GM15510 (cell line): ENCODE measurements around the gene CASP12.

Source experiments
- POLR2A ChIP-seq: IDR thresholded peaks from 3 replicates; pipeline ENCODE4 v1.6.1; 2011; ENCODE audit warnings: borderline replicate concordance; ENCODE audit not compliant: insufficient read length; ENCODE audit errors: extremely low read depth

CASP12 gene

DNA sequence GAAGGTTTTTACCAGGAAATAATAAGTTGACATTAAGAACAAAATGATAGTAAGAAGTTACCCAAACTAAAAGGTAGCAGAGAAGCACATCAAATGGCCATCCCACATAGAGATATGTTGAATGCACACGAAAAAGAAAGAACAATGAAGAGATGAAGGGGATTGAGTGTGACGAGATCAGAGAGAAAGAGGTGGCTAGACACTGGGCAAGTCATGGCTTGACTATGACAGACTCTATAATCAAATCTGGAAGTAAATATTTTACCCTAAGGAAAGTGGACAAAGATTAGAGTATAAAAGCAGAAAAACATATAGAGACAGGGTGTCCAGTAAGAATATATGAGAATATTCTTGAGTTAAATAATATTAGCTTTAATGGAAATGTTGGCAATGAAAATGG is 31.4 kb downstream of the CASP12 start:
- no peak for TF ChIP-seq POLR2A

DNA sequence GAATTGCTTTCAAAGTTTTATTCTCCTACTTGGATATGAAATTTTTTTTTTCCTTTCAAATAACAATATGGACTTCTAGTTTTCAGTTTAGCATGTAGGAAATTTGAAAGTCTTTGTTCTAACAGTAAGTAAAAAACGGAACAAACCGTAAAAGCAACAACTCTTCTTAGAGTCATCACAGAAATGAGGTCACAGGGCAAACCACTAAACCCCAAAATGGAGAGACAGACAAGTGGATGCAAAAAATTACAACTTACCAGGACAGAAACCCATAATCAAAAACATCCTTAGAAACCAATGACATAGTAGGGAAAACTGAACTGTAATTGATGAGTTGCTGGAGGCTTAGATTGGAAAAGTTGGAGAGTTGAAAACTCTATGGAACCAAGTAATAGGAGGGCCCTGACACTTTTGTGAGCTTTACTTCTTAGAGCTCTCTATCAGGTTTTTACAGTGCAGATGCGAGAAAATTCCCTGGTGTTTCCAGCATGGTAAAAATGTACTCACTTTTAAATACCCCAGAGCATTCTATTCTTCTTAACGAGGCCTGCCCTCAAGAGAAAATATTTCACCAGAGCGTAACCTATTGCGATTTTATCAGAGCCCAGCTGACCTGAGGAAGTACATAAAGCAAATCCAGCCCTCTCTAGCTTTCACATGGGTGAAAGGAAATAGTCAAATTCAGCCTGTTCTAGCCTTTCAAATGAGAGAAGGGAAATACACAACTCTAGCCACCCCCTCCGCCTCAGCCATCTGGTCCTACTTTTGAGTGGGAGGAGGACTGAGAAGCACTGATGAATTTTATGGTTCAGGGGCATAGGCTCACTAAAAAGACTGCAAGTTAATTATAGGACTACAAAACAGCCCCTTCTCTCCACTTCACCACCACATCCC is 39.1 kb downstream of the CASP12 start:
- no peak for TF ChIP-seq POLR2A

DNA sequence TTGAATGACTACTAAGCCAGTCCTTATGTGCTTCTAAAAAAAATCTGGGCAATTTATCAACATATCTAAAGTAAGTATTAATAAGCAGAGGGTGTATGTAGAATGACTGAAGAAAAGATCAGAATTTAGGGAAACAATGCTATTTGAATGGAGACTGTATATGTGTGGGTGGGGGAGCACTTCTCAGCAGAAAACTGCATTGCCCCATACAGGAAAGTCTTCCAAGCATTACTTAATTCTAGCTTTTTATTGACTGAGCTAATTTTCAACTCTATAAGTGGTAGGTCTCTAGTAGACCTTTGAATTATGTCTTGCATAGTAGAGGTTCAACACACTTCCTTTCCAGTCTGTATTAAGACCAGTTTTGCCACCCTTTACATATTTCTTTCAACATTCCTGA is 41.7 kb downstream of the CASP12 start:
- TF ChIP-seq POLR2A: no peak

DNA sequence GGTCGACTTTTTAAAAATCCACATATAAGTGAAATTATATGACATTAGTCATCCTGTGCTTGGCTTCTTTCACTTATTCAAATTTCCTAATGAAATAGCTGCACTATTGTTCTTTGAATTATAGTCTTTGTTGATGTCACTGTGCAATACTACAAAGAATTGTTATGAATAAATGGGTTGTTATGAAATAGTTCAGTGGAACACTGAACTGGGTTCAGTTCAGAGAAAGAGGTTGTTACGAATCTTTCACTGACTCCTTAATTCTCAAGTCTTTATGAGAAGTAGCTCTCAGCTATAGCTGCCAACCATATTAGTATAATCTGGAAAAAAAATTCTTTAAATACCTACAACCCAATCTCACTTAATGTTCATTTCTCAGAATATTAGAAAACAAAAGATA is 42.3 kb downstream of the CASP12 start:
- no peak for TF ChIP-seq POLR2A

DNA sequence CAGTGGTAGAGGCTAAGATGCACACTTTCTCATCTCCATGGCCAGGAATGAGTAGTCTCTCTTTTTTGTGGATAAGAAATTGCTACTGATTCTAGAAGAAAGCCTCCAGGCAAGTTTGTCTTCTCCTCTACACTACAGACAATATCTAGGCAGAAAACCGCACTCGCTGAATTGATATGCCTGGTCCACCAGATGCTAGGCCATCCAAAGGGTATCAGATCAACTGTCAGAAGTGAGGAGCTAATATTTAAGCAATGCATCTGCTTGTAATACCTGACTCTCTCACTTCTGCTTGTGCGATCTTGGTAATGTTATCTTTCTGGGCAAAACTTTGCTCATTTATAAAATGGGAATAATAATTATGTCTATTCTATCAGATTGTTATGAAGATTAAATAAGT is 45.0 kb downstream of the CASP12 start:
- no peak for TF ChIP-seq POLR2A

DNA sequence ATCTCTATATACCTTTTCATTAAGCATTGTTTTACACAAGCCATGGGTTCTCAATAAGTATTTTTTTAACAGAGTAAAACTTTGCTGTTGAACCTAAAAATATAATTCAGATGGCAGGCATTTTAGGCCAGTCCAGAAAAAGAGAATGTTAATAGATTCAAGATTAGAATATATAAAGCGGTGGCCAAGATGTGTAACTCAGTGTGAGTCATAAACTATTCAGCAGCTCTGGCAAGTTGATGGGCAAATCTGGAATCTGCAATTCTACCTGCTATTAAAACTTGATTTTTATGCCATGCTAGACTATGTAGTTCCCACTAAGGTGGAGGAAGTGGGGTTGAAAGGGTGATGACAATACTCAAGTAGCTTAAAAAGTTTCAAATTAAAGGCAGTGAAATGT is 45.4 kb downstream of the CASP12 start:
- no peak for TF ChIP-seq POLR2A

DNA sequence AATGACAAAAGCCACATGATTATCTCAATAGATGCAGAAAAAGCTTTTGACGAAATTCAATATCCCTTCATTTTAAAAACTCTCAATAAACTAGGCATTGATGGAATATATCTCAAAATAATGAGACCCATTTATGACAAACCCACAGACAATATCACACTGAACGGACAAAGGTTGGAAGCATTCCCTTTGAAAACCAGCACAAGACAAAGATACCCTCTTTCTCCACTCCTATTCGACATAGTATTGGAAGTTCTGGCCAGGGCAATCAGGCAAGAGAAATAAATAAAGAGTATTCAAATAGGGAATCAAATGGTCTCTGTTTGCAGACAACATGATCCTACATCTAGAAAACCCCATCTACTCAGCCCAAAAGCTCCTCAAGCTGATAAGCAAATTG is 52.0 kb downstream of the CASP12 start:
- TF ChIP-seq POLR2A: no peak

DNA sequence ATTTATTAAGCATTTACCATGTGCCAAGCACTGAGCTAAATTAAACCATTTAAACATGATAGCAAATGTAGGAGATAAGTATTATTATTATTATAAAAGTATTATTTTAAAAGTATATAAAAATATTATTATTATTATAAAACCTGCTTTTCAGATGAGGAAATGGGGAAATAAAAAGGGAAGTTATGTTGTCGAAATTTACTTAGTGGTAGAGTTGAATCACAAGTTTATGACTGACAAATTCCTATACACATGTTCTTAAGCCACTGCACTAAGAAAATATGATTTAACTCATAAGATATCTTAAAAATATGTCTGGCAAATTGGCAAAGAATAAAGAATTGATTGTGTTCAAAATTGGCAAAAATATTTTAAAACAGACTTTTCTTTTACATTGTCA is 53.8 kb downstream of the CASP12 start:
- TF ChIP-seq POLR2A: no peak

DNA sequence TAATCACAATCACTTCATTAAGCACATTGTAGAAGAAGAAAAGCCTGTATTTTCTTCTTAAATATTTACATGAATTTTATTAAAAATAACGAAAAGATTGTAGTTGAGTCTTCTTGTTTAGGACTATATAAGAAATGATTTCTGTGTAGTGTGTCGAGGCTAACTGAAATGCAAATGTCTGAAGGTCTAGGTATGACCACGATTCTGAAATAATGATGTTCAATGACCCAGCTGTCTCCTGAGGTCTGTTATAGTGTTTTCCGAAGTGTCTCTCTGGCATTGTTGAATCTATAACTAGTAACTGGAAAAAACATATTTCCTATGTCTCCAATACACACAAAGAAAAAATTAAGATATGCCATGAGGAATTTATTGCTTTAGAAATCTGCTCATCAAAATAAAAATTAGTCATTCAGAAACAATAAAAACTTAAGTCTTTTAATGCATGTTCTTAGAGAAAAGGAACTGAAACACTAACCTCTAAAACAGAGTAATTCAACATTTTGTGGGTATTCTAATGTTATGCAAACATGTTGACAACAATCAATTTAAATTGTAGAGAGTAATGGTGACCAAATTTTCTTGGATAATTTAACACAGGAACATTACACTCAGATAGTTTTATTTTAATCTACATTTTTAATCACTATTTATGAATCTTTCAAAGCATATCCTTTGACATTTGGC is 55.0 kb downstream of the CASP12 start:
- no peak for TF ChIP-seq POLR2A

DNA sequence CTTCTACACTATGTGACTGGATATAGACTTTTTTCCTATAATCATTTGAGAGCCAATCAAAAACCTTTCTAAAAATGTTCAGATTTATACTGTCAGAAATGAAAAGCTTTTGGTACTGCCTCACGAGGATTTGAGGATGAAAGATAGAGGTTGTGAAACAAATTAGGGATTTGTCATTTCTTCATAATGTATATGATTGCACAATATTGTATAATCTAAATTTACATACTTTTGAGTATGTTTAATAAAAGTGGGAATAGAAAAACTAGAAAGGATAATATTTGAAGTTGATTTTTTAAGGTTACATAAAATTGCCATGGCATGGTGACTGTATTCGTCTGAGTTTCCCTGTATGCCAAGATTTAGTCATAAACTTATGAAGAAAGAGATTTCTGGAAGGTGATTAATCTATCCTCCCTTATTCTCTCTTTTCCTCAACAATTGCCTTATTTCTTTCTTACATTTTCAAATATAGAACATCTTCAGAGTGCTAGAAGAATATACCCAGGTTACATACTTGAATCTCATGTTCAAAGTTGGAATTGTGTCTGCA is 56.2 kb downstream of the CASP12 start:
- no peak for TF ChIP-seq POLR2A

DNA sequence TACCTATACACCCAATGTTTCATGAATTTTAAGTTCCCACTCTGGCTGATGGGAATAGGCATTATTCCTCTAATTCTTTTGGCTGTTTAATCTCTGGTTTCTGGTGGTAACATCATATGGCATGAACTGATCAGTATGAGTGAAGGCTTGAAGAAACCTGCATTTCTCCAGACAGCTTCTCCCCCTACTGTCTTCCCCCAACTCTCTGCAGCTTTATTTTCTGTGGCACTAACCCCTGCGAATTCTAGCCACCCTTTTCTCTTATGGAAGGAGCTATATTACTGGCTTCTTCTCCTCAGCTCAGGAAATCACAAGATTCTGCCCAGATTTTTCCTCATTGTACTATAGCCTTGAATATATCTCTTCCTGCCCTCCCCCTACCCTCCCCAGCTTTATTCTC is 57.1 kb downstream of the CASP12 start:
- no peak for TF ChIP-seq POLR2A

DNA sequence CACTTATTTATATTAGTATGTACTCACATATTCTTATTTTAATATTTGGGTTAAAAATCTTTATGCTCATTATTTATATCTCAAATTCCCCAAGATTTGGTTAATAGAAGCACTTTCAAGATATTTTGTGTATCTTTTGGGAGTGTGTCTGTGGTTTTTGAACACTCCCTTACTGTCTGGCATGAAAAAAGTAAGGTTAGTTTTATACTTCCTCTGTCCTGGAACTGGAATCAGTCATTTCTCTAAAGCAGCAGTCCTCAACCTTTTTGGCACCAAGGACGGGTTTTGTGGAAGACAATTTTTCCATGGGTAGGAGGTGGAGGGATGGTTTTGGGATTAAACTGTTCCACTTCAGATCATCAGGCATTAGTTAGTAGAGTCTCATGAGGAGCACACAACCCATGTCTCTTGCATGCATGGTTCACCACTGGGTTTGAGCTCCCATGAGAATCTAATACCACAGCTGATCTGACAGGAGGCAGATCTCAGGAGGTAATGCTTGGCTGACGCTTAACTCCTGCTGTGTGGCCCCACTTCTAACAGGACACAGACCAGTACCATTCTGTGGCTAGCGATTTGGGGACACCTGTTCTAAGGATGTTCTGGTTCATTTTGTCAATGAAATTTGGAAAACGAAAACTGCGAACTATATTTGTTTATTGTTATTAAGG is 60.2 kb downstream of the CASP12 start:
- TF ChIP-seq POLR2A: no peak

DNA sequence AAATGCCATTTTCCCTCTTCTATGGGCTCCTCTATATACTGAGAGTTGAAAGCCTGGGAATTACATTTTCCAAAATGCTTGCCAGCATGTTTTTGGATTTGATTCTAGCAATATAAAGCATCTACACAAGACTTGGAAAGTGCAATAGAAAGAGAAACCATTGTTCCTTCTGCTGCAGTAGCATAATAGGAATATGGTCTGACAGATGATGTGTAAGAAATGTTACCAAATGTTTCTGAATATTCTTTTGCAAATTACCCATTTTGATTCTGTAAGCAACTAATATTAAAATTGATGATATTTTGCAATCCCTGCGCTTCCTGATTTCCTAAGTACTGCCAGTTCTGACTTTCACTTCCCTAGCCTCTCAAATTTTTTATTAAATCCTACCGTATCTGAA is 61.6 kb downstream of the CASP12 start:
- no peak for TF ChIP-seq POLR2A
